ENCODE data around the gene GTPBP6.
"Not testable (repeated sequence)": the region's sequence is repeated elsewhere in the genome, so short reads cannot be mapped to it uniquely, and the experiment has no call there.

Gene GTPBP6

DNA sequence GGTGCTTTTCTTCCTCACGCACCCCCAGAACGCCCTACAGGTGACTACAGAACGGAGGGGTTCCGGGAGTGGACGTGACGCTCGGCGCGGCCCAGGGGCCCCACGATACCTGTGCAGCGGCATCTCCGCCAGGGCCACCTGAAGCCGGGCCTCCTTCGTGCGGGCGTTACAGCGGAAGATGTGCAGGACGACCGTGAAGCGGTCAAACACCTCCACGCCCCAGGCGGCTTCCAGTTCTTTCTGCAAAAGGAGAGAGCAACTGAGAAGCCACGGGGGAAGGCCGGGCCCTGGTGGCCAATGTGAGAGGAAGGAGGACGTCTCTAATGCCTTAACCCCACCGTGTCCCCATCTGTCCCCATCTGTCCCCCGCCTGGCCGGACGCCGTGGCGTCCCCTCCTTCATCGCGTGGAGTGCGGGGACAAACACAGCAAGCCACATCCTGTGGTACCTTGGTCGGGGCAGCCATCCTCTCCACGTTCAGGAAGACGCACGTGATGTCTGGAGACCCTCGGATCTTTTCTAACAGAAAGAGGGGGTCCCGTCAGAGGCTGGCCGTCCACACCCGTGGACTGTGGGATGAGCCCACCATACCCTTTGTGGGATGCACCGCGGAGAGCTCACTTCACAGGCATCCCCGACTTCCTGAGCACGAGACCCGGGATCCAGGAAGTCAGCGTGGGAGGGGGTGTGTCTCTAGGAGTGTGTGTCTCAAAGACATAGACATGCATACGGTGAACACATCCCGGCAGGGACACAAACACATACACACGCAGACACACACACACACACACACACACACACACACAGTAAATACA, 3.6 kb downstream of the GTPBP6 start:
- no peak for DNase-seq

DNA sequence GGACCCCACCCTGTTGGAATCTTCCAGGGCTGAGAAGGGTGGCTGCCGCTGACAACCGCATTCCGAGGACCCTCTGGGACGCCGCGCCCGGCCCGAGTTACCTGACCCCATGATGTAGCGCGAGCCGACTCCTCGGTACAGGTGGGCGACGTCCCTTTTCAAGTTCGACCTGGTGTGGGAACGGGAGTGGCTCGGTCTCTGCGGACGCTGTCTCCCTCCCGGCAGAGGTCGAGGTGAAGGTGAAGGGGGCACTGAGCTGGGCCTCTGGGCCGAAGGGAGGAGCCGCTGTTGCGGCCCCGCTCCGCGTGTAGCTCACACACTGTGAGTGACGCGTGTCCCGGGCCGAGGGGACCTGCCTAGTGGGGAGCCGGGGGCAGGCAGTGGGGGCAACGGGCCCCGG, 4.5 kb downstream of the GTPBP6 start:
- DNase-seq: no peak

GRCh38 chrX:313546-313945, 5.0 kb downstream of the GTPBP6 start:
- DNase-seq: no peak

GRCh38 chrX:312621-313331, 5.8 kb downstream of the GTPBP6 start:
- no peak for DNase-seq

GRCh38 chrX:311156-312129, 7.2 kb downstream of the GTPBP6 start:
- DNase-seq: no peak

DNA sequence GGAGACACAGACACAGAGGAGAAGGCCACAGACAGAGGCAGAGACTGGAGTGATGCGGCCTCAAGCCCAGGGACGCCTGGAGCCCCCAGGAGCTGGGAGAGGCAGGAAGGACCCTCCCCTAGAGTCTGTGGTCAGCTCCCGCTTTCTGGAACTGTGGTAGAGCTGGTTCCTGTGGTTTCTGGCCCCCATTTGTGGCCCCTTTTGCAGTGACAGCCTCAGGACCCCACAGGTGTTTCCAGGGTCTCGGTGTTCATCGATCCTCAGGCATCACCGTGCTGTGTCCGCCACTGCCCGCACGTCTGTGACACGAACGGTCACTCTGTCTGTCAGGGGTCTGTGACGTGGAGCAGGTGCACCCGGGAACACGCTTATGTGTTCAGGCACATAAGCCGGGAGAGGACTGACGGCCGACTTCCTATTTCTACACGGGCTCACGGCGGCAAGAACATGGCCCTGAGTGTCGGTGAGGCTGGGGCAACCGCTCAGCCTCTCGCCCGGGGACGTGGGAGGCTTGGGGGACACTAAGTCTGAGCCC, 7.9 kb downstream of the GTPBP6 start:
- DNase-seq: no peak

GRCh38 chrX:308821-309520, 9.6 kb downstream of the GTPBP6 start:
- no peak for DNase-seq

GRCh38 chrX:307261-308111, 11.1 kb downstream of the GTPBP6 start:
- no peak for DNase-seq

DNA sequence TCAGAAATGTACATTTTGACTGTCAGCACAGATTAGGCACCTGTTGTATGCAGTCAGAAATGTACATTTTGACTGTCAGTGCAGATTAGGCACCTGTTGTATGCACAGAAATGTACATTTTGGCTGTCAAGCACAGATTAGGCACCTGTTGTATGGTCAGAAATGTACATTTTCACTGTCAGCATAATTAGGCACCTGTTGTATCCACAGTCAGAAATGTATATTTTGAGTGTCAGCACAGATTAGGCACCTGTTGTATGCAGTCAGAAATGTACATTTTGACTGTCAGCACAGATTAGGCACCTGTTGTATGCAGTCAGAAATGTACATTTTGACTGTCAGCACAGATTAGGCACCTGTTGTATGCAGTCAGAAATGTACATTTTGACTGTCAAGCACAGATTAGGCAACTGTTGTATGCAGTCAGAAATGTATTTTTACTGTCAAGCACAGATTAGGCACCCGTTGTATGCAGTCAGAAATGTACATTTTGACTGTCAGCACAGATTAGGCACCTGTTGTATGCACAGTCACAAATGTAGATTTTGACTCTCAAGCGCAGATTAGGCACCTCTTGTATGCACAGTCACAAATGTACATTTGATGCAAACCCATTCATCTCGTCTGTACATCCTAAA, 11.9 kb downstream of the GTPBP6 start:
- DNase-seq: not testable (repeated sequence)

DNA sequence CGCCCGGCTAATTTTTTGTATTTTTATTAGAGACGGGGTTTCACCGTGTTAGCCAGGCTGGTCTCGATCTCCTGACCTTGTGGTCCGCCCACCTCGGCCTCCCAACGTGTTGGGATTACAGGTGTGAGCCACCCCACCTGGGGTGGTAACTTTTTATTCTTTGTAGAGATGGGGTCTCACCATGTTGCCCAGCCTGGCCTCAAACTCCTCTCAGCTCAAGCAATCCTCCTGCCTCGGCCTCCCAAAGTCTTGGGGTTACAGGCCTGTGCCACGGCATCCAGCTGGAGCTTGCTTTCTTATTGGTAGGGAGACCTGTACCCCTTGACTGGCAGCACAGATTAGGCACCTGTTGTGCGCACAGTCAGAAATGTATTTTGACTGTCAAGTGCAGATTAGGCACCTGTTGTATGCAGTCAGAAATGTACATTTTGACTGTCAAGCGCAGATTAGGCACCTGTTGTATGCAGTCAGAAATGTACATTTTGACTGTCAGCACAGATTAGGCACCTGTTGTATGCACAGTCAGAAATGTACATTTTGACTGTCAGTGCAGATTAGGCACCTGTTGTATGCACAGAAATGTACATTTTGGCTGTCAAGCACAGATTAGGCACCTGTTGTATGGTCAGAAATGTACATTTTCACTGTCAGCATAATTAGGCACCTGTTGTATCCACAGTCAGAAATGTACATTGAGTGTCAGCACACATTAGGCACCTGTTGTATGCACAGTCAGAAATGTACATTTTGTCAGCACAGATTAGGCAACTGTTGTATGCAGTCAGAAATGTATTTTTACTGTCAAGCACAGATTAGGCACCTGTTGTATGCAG, 12.6 kb downstream of the GTPBP6 start:
- DNase-seq: not testable (repeated sequence)

- DNase-seq: no peak
Measured at GRCh38 chrX:302975-303374, 15.6 kb downstream of the GTPBP6 start.

GRCh38 chrX:300334-300733, 18.3 kb downstream of the GTPBP6 start:
- no peak for DNase-seq

DNA sequence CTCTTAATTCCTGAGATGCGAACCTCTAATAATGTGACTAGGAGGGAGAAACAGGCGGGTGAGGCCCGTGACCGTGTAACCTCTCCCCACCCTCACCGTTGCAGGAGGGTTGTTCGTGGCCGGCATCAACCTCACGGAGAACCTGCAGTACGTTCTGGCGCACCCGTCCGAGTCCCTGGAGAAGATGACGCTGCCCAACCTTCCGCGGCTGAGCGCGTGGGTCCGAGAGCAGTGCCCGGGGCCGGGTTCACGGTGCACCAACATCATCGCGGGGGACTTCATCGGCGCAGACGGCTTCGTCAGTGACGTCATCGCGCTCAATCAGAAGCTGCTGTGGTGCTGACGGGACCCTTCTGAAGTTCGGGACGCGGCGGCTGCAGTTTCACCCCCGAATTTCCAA, 19.6 kb downstream of the GTPBP6 start:
- DNase-seq: no peak

GRCh38 chrX:295136-295535, 23.5 kb downstream of the GTPBP6 start:
- DNase-seq: no peak

DNA sequence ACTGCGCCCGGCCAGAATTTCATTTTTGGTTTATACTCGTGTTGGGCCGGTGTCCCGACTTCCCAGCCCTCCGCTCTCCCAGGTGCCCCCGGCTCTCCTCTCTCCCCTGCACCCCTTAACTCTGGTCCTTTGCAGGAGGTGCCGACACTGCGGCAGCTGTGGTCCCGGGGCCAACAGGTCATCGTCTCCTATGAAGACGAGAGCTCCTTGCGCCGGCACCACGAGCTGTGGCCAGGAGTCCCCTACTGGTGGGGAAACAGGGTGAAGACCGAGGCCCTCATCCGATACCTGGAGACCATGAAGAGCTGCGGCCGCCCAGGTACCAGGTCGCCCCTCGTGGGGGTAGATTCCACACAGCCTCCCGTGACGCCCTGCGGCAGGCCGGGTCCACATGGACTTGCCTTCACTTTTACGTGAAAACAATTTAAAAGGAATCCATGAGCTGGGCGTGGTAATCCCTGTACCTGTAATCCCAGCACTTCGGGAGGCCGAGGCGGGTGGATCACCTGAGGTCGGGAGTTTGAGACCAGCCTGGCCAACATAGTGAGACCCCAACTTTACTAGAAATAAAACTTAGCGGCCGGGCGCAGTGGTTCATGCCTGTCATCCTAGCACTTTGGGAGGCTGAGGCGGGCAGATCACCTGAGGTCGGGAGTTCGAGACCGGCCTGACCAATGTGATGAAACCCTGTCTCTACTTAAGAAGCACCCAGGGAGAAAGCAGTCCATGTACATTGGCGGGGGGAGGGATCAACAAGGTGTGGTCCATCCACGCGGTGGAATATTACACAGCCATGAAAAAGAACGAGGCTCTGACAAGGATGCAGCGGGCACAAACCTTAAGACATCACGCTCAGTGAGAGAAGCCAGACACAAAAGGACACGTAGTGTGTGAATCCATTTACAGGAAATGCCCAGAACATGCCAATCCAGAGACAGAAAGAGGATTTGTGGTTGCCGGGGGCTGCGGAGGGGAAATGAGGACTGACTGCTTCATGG, 25.4 kb downstream of the GTPBP6 start:
- no peak for DNase-seq

DNA sequence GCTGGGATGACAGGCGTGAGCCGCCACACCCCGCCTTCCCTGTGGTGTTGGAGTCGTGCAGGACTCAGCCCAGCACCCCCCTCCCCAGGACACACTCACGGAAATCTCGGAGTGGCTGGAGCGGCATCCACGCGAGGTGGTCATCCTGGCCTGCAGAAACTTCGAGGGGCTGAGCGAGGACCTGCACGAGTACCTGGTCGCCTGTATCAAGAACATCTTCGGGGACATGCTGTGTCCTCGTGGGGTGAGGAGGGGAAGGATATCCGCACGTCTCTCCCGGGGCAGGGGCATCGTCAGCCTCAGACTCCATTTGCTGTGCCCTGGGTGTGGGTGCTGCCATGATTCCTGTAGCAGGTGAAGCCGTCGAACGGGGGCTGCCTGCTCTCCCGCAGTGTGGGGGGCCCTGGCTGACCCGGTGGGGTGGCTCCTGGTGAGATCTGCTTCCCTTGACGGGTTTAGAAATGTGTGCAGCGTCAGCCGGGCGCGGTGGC, 27.1 kb downstream of the GTPBP6 start:
- no peak for DNase-seq

GRCh38 chrX:290476-291166, 28.0 kb downstream of the GTPBP6 start:
- no peak for DNase-seq

DNA sequence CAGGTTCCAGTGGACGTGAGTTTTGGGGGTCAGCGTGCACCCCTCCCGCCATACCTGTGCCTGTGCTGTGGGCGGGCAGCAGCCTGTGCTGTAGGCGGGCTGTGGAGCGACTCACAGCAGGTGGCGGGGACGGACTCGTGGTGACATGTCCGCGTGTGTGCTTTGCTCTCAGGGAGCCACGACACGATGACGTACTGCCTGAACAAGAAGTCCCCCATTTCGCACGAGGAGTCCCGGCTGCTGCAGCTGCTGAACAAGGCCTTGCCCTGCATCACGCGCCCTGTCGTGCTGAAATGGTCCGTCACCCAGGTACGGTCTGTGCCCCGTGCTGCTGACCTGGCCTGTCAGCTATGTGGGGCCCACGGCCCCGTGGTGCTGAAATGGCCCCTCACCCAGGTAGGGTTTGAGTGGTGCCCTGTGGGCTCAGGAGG, 30.0 kb downstream of the GTPBP6 start:
- no peak for DNase-seq

Measured in CD4-positive, alpha-beta T cell treated with Interferon gamma for 1 hour (primary cell).